HEK293 (cell line): ENCODE data around the gene NTSR1.
A peak's percentile ranks its signal among the peaks of the same experiment; 100 is the strongest.

Experiments
- CTCF ChIA-PET: fragments of 350-600 bp; formaldehyde crosslinking; extraction: SDS; loops from one replicate; lab custom pipeline; 2021; ENCODE audit warnings: antibody characterized with exemption; lab: Yijun Ruan, JAX
- POLR2A ChIA-PET: fragments of 300-600 bp; formaldehyde crosslinking; extraction: SDS; loops from one replicate; lab custom pipeline; 2020; ENCODE audit warnings: antibody characterized with exemption, inconsistent platforms; lab: Yijun Ruan, JAX
- H3K27ac ChIP-seq: fragments of 200-500 bp; sonication (Bioruptor generic); 2 replicates; pipeline ENCODE4 v1.5.1; 2014; ENCODE audit warnings: low read depth, low read length, control low read depth, inconsistent platforms; ENCODE audit errors: extremely low read depth
- H3K36me3 ChIP-seq, 2 experiments: fragments of 200-500 bp in 1 of 2; sonication (Bioruptor generic) in 1 of 2; 1 replicate in 1 of 2; 2 replicates in 1 of 2; pipeline ENCODE4 v1.5.1; 2014 to 2017; ENCODE audit warnings: inconsistent platforms in 2 of 2, low read length in 2 of 2; ENCODE audit not compliant: control insufficient read depth in 2 of 2, insufficient read depth in 1 of 2
- H3K4me1 ChIP-seq: fragments of 200-500 bp; sonication (Bioruptor generic); 2 replicates; pipeline ENCODE4 v1.5.1; 2014; ENCODE audit warnings: mild to moderate bottlenecking, low read length, inconsistent platforms; ENCODE audit not compliant: control insufficient read depth, insufficient read depth
- H3K4me3 ChIP-seq: 2 replicates; pipeline ENCODE4 v1.5.1; 2011; ENCODE audit warnings: low read depth, mild to moderate bottlenecking, control low read depth, low read length, moderate library complexity
- H3K9me3 ChIP-seq: fragments of 200-500 bp; sonication (Bioruptor generic); 2 replicates; pipeline ENCODE4 v1.5.1; 2014; ENCODE audit warnings: low read depth, low read length, inconsistent platforms; ENCODE audit not compliant: control insufficient read depth, insufficient read depth
- HOXC10 ChIP-seq: sonication (generic); formaldehyde crosslinking; IDR thresholded peaks from 2 replicates; pipeline ENCODE4 v1.8.1; 2023; ENCODE audit warnings: mild to moderate bottlenecking, missing genetic modification reagents
- REPIN1 ChIP-seq: fragments of 450-650 bp; formaldehyde crosslinking; IDR thresholded peaks from 2 replicates; pipeline ENCODE4 v1.5.1; 2017; ENCODE audit warnings: missing biosample characterization, missing genetic modification characterization, low read depth
- ZIC2 ChIP-seq: fragments of 450-650 bp; formaldehyde crosslinking; IDR thresholded peaks from 2 replicates; pipeline ENCODE4 v1.5.1; 2016; ENCODE audit warnings: missing biosample characterization, missing genetic modification characterization
- ZNF174 ChIP-seq: fragments of 450-650 bp; formaldehyde crosslinking; IDR thresholded peaks from 2 replicates; pipeline ENCODE4 v1.5.0; 2017; ENCODE audit warnings: missing biosample characterization, mild to moderate bottlenecking, missing genetic modification characterization
- ZNF18 ChIP-seq: fragments of 450-650 bp; formaldehyde crosslinking; IDR thresholded peaks from 2 replicates; pipeline ENCODE4 v1.5.1; 2016; ENCODE audit warnings: missing biosample characterization, missing genetic modification characterization
- ZNF24 ChIP-seq: fragments of 450-650 bp; formaldehyde crosslinking; IDR thresholded peaks from 2 replicates; pipeline ENCODE4 v1.5.1; 2016; ENCODE audit warnings: missing biosample characterization, missing genetic modification characterization
- ZNF248 ChIP-seq: fragments of 450-650 bp; formaldehyde crosslinking; IDR thresholded peaks from 2 replicates; pipeline ENCODE4 v1.5.1; 2017; ENCODE audit warnings: missing biosample characterization, missing genetic modification characterization
- ZNF37A ChIP-seq: fragments of 450-650 bp; IDR thresholded peaks from 2 replicates; pipeline ENCODE4 v1.5.1; 2018; ENCODE audit warnings: missing biosample characterization, missing genetic modification characterization
- ZNF521 ChIP-seq: fragments of 450-650 bp; formaldehyde crosslinking; IDR thresholded peaks from 2 replicates; pipeline ENCODE4 v1.5.1; 2017; ENCODE audit warnings: missing biosample characterization, mild to moderate bottlenecking, missing genetic modification characterization
- ZNF585B ChIP-seq: fragments of 450-650 bp; formaldehyde crosslinking; IDR thresholded peaks from 2 replicates; pipeline ENCODE4 v1.5.1; 2016; ENCODE audit warnings: missing biosample characterization, missing genetic modification characterization
- ZNF610 ChIP-seq: fragments of 450-650 bp; formaldehyde crosslinking; IDR thresholded peaks from 2 replicates; pipeline ENCODE4 v1.5.1; 2016; ENCODE audit warnings: missing biosample characterization, missing genetic modification characterization, borderline replicate concordance
- ZNF621 ChIP-seq: fragments of 450-650 bp; formaldehyde crosslinking; IDR thresholded peaks from 2 replicates; pipeline ENCODE4 v1.5.1; 2017; ENCODE audit warnings: missing biosample characterization, missing genetic modification characterization
- ZNF624 ChIP-seq: fragments of 450-650 bp; formaldehyde crosslinking; IDR thresholded peaks from 2 replicates; pipeline ENCODE4 v1.5.1; 2017; ENCODE audit warnings: missing biosample characterization, missing genetic modification characterization
- ZNF654 ChIP-seq: fragments of 450-650 bp; formaldehyde crosslinking; IDR thresholded peaks from 2 replicates; pipeline ENCODE4 v1.5.1; 2016; ENCODE audit warnings: low read depth, missing biosample characterization, missing genetic modification characterization
- ZNF658 ChIP-seq: fragments of 450-650 bp; formaldehyde crosslinking; IDR thresholded peaks from 2 replicates; pipeline ENCODE4; 2016; ENCODE audit warnings: missing biosample characterization, missing genetic modification characterization
- ZXDB ChIP-seq: fragments of 450-650 bp; formaldehyde crosslinking; IDR thresholded peaks from 2 replicates; pipeline ENCODE4 v1.5.1; 2016; ENCODE audit warnings: missing biosample characterization, missing genetic modification characterization
- TF ChIP-seq, protein P1 (sequence below): fragments of 450-650 bp; formaldehyde crosslinking; conservative IDR thresholded peaks from 2 replicates; pipeline ENCODE4 v1.5.1; 2016; ENCODE audit warnings: low read depth, missing biosample characterization, missing genetic modification characterization
- TF ChIP-seq, protein P2 (sequence below): fragments of 450-650 bp; IDR thresholded peaks from 2 replicates; pipeline ENCODE4 v1.5.1; 2018; ENCODE audit warnings: missing biosample characterization, mild to moderate bottlenecking, missing genetic modification characterization
- TF ChIP-seq, protein P3 (sequence below): fragments of 450-650 bp; formaldehyde crosslinking; IDR thresholded peaks from 2 replicates; pipeline ENCODE4 v1.5.1; 2017; ENCODE audit warnings: missing biosample characterization, missing genetic modification characterization

NTSR1 gene

GRCh38 chr20:62799873-62800272, 91.2 kb downstream of the NTSR1 start:
- Histone ChIP-seq H3K9me3 (no peaks in the 10 kb centered on the region), H3K36me3 (peaks cover 0 to 46% of the 10 kb centered on the region in 2 experiments; a peak in 1 of 3 replicates), H3K4me1 (no peaks in the 10 kb centered on the region), H3K4me3 (no peak overlapping the region), H3K27ac (no peak overlapping the region)
- POLR2A ChIA-PET: no interaction called here
- CTCF ChIA-PET: interaction anchor here (1.1 kb wide), 1 partner anchor 8 kb away, joined by 3 read pairs; no protein-coding TSS in a partner anchor
- no peak for TF ChIP-seq ZNF18 (tag by site-specific recombination)

DNA sequence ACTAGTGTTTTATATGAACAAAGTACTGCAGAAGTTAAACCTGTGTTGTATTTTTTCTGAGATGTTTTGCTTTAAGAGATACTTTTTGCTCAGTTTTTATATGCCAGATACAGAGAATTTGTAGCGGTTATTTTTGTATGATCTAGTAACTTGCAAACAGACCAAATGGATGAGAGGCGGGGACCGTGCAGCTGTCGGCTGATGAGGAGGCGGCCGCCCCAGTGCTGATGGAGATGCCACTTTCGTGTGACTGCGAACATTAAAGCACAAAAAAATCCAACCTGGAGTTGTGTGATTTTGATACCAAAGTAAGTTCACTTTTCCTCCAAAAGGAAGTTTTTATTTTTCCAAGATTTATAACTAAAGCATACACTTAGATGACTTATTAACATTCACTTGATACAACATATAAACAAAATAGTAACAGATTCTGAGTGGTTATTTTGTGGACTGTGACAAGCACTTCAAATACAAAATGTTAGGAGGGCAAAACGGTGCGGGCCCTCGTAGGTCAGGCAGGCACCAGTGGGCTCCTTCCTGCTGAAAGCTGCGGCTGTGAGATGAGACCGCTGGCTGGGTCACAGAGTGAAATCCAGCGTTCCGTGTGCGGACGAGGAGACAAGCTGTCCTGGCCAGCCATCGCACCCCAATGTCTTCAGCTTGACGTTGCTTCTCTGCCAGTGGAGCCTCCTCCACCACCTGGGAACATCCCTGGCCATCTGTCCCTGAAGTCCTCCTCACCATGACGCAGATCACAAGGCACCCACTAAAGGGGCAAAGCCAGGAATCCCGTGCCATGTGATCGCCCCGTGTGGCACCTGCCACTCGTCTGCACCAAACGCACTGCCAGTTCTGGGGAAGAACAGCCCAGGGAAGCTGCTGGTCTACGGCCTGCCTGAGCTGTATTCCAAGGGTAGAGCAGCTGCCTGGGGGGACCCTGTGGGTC, 92.0 kb downstream of the NTSR1 start:
- Histone ChIP-seq H3K4me1 (no peaks in the 10 kb centered on the region), H3K9me3 (no peaks in the 10 kb centered on the region), H3K27ac (no peak overlapping the region), H3K4me3 (no peak overlapping the region), H3K36me3 (peaks cover 0 to 46% of the 10 kb centered on the region in 2 experiments; a peak in 1 of 3 replicates)
- POLR2A ChIA-PET: no interaction called here
- CTCF ChIA-PET: interaction anchor here (1.1 kb wide), 1 partner anchor 9 kb away, joined by 4 read pairs; no protein-coding TSS in a partner anchor
- TF ChIP-seq ZNF521 (no peak), ZNF585B (tag by site-specific recombination) (peak; percentile 54), HOXC10 (CRISPR knock-in tag) (no peak)

- Histone ChIP-seq H3K36me3 (peaks cover 0 to 46% of the 10 kb centered on the region in 2 experiments; a peak in 1 of 3 replicates), H3K27ac (no peak overlapping the region), H3K9me3 (no peaks in the 10 kb centered on the region), H3K4me3 (no peak overlapping the region), H3K4me1 (no peaks in the 10 kb centered on the region)
- POLR2A ChIA-PET: no interaction called here
- CTCF ChIA-PET: interaction anchor here (0.6 to 1.1 kb wide), 2 partner anchors 10 to 124 kb away, joined by 3 to 4 read pairs; no protein-coding TSS in a partner anchor
- TF ChIP-seq, protein P1, sequence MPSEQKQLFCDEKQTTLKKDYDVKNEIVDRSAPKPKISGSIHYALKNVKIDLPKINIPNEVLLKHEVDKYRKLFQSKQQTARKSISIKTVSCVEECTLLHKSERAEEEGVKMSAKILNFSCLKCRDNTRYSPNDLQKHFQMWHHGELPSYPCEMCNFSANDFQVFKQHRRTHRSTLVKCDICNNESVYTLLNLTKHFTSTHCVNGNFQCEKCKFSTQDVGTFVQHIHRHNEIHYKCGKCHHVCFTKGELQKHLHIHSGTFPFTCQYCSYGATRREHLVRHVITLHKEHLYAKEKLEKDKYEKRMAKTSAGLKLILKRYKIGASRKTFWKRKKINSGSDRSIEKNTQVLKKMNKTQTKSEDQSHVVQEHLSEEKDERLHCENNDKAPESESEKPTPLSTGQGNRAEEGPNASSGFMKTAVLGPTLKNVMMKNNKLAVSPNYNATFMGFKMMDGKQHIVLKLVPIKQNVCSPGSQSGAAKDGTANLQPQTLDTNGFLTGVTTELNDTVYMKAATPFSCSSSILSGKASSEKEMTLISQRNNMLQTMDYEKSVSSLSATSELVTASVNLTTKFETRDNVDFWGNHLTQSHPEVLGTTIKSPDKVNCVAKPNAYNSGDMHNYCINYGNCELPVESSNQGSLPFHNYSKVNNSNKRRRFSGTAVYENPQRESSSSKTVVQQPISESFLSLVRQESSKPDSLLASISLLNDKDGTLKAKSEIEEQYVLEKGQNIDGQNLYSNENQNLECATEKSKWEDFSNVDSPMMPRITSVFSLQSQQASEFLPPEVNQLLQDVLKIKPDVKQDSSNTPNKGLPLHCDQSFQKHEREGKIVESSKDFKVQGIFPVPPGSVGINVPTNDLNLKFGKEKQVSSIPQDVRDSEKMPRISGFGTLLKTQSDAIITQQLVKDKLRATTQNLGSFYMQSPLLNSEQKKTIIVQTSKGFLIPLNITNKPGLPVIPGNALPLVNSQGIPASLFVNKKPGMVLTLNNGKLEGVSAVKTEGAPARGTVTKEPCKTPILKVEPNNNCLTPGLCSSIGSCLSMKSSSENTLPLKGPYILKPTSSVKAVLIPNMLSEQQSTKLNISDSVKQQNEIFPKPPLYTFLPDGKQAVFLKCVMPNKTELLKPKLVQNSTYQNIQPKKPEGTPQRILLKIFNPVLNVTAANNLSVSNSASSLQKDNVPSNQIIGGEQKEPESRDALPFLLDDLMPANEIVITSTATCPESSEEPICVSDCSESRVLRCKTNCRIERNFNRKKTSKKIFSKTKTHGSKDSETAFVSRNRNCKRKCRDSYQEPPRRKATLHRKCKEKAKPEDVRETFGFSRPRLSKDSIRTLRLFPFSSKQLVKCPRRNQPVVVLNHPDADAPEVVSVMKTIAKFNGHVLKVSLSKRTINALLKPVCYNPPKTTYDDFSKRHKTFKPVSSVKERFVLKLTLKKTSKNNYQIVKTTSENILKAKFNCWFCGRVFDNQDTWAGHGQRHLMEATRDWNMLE: no peak
- no peak for TF ChIP-seq ZNF658 (tag by site-specific recombination)
- TF ChIP-seq ZNF248 (tag by site-specific recombination): no peak
- no peak for TF ChIP-seq ZNF621 (tag by site-specific recombination)
- TF ChIP-seq REPIN1 (tag by site-specific recombination): no peak
- TF ChIP-seq, protein P2, sequence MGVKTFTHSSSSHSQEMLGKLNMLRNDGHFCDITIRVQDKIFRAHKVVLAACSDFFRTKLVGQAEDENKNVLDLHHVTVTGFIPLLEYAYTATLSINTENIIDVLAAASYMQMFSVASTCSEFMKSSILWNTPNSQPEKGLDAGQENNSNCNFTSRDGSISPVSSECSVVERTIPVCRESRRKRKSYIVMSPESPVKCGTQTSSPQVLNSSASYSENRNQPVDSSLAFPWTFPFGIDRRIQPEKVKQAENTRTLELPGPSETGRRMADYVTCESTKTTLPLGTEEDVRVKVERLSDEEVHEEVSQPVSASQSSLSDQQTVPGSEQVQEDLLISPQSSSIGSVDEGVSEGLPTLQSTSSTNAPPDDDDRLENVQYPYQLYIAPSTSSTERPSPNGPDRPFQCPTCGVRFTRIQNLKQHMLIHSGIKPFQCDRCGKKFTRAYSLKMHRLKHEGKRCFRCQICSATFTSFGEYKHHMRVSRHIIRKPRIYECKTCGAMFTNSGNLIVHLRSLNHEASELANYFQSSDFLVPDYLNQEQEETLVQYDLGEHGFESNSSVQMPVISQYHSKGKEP (tag by site-specific recombination): no peak
- TF ChIP-seq ZNF654: no peak
- no peak for TF ChIP-seq ZNF521
- TF ChIP-seq ZNF624: no peak
- no peak for TF ChIP-seq ZNF24 (tag by site-specific recombination)
- TF ChIP-seq ZNF37A (tag by site-specific recombination): no peak
- TF ChIP-seq ZNF174: no peak
- TF ChIP-seq ZNF610 (tag by site-specific recombination): no peak
- TF ChIP-seq, protein P3, sequence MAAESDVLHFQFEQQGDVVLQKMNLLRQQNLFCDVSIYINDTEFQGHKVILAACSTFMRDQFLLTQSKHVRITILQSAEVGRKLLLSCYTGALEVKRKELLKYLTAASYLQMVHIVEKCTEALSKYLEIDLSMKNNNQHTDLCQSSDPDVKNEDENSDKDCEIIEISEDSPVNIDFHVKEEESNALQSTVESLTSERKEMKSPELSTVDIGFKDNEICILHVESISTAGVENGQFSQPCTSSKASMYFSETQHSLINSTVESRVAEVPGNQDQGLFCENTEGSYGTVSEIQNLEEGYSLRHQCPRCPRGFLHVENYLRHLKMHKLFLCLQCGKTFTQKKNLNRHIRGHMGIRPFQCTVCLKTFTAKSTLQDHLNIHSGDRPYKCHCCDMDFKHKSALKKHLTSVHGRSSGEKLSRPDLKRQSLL: no peak
- no peak for TF ChIP-seq ZXDB (tag by site-specific recombination)
- no peak for TF ChIP-seq ZIC2 (tag by site-specific recombination)
Measured at GRCh38 chr20:62801284-62802010, 92.8 kb downstream of the NTSR1 start.
